Measurements from ENCODE around the gene ALG12. TPM values are rescaled to one million over a fixed set of nuclear protein-coding genes. Genes with fewer than 3 reads are reported as not detected.
"Not testable (repeated sequence)": the region's sequence is repeated elsewhere in the genome, so short reads cannot be mapped to it uniquely, and the experiment has no call there.

ALG12 gene
- total RNA-seq, 1 donor from 2014 or later, result 16.4 TPM

DNA sequence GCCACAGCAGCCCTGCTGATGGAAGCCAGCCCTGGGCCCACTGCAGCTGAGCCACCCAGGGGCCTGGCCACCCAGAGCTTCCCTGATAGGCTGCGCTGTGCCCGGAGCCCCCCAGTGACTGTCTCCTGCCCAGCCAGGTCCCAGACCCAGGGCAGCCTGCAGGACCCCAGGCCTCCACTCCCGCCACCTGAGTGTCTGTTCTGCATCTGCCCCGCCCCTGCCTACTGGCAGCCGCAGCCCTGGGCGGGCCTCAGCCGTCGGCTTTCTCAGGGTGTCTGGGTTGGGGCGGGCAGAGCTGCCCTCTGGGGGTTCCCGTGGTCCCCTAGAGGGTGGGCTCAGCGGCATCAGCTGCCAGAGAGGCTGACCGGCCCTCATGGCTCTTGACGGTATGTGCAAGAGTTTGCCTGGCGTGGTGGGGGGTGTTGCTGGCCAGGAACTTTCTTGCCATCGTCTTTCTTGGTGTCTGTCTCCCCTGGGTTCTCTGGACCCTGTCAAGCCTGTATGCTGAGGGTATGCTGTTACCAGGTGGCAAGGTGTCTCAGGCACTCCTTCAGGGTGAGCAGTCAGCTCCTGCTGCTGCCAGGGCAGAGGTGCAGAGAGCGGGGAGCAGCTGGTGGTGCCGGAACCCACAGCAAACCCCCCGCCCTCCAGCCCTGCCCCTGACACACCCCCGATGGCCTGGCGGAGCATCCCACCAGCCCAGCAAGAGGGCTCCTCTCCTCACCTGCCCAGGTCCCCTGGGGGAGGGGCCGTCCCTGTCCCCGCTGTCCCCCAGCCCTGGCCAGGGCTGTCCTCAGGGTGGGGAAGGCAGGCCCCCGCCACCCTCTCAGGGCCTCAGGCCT, 30.1 kb upstream of the ALG12 start:
- TF ChIP-seq, protein P1, sequence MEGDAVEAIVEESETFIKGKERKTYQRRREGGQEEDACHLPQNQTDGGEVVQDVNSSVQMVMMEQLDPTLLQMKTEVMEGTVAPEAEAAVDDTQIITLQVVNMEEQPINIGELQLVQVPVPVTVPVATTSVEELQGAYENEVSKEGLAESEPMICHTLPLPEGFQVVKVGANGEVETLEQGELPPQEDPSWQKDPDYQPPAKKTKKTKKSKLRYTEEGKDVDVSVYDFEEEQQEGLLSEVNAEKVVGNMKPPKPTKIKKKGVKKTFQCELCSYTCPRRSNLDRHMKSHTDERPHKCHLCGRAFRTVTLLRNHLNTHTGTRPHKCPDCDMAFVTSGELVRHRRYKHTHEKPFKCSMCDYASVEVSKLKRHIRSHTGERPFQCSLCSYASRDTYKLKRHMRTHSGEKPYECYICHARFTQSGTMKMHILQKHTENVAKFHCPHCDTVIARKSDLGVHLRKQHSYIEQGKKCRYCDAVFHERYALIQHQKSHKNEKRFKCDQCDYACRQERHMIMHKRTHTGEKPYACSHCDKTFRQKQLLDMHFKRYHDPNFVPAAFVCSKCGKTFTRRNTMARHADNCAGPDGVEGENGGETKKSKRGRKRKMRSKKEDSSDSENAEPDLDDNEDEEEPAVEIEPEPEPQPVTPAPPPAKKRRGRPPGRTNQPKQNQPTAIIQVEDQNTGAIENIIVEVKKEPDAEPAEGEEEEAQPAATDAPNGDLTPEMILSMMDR (conservative IDR thresholded peaks at IDR 0.05; ENCODE audit: low read depth, low read length), result no peak
- no peak overlapping the region for H3K4me3 ChIP-seq (ENCODE audit: low read depth, low read length)
- DNase-seq (ENCODE audit: low read depth), result no peak

DNA sequence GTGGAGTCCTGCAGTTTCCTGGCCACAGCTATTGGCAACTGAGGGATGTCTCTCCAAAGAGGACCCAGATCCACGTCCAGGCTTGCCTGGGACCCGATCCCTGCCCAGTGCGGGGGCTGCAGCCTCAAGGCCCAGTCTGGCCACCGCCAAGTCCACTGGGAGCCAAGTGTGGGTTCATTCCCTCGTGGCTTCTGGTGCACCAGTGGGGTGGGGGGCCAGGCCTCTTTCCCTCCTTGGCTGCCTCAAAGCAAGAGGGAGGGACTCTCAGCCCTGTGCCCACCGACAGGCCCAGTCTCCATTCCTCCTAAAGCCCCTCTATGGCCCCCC, 29.0 kb upstream of the ALG12 start:
- TF ChIP-seq, protein P1 (conservative IDR thresholded peaks at IDR 0.05; ENCODE audit: low read depth, low read length), result no peak
- no peak for DNase-seq (ENCODE audit: low read depth)
- H3K4me3 ChIP-seq (ENCODE audit: low read depth, low read length), result no peak overlapping the region

DNA sequence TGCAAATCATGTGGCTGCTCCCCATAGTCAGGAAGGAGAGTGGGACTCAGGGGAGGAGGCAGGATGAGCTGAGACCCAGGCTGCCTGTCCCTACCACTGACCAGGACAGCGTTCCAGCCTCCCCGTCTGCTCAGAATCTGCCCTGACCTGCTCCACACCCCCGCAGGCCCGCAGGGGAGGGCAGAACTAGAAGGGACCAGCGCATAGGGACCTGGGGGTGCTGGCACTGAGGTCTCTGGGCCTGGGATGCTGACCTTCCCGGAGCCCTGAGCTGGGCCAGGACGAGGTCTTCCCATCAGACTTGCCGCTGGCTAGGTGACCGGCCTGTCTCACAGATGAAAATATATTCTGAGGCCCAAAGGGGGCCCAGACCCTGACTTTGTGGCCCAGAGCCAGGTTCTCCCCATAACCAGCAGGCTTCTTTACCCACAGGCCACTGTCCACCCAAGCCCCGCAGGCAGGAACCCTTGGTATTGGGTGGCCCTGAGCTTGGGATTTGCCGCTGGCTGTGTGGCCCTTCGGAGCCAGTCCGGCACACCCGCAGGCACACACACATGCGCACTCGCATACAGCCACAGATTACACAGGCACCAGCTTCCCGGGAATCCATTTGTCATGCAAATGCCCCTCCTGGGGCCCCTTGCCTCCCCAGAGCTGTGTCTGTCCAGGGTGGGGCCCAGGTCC, 28.5 kb upstream of the ALG12 start:
- no peak for DNase-seq (ENCODE audit: low read depth)
- TF ChIP-seq, protein P1 (conservative IDR thresholded peaks at IDR 0.05; ENCODE audit: low read depth, low read length), result no peak
- no peak overlapping the region for H3K4me3 ChIP-seq (ENCODE audit: low read depth, low read length)

DNA sequence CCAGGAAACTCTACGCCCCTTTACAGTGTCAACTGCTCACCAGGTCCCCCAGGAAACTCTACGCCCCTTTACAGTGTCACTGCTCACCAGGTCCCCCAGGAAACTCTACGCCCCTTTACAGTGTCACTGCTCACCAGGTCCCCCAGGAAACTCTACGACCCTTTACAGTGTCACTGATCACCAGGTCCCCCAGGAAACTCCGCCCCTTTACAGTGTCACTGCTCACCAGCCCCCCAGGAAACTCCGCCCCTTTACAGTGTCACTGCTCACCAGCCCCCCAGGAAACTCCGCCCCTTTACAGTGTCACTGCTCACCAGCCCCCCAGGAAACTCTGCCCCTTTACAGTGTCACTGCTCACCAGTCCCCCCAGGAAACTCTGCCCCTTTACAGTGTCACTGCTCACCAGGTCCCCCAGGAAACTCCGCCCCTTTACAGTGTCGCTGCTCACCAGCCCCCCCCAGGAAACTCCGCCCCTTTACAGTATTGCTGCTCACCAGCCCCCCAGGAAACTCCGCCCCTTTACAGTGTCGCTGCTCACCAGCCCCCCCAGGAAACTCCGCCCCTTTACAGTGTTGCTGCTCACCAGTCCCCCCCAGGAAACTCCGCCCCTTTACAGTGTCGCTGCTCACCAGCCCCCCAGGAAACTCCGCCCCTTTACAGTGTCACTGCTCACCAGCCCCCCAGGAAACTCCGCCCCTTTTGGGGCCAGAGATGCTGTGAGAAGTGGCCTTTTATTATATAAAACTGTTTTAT, 27.0 kb upstream of the ALG12 start:
- not testable (repeated sequence) for H3K4me3 ChIP-seq (ENCODE audit: low read depth, low read length); DNase-seq (ENCODE audit: low read depth)

DNA sequence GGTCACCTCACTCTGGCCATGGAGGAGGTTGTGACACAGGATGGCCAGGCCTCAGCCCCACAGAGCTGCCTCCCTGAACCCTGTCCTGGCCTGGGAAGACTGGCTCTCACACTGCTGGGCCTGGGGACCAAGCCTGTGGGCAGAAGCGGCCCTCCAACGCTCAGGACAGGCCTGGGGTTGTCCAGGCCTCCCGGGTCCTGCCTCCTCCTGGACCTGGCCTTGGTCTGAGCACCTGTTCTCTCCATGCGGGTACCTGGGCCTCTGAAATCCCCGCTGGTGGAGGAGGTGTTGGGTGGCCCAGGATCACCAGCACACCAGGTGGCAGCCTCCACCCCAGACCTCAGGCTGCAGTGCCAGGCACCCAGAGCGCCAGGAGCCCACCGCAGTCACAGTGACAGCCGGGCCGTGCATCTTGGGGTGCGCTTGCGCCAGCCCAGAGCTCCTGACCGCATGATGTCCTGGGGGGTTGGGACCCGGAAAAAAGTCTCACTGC, 26.2 kb upstream of the ALG12 start:
- TF ChIP-seq, protein P1 (conservative IDR thresholded peaks at IDR 0.05; ENCODE audit: low read depth, low read length), result no peak

DNA sequence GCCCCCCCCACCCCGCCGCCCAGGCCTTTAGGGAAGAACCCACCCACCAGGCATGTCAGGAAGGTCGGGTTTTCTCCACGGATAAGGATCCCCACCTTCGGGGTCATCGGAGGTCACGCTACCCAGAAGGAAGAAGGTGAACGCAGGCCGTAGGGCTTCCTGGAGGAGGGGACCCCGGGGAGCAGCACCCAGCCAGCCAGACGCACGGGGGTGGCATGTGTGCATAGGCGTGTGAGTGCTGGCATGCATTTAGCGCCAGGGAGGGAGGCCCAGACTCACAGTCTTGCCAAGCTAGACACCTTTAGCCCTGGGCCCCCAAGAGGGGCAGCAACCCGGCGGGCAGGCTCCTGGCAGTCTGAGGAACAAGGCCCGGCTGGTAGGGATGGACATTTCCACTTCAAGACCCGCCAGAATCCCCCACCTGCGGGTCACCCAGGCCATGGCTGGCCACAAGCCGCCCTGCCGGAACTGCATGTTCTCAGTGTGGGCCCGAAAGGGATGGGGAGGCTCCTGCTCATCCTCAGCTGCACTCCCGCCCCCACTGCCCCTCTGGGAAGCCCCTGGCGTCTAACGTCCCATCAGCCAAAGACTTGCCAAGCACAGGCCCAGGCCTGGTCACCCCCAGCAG, 25.6 kb upstream of the ALG12 start:
- no peak overlapping the region for H3K4me3 ChIP-seq (ENCODE audit: low read depth, low read length)
- TF ChIP-seq, protein P1 (conservative IDR thresholded peaks at IDR 0.05; ENCODE audit: low read depth, low read length), result no peak
- no peak for DNase-seq (ENCODE audit: low read depth)

More for the DNA sequence above, 26.2 kb upstream of the ALG12 start:
- DNase-seq (ENCODE audit: low read depth), result no peak
- H3K4me3 ChIP-seq (ENCODE audit: low read depth, low read length), result no peak overlapping the region

DNA sequence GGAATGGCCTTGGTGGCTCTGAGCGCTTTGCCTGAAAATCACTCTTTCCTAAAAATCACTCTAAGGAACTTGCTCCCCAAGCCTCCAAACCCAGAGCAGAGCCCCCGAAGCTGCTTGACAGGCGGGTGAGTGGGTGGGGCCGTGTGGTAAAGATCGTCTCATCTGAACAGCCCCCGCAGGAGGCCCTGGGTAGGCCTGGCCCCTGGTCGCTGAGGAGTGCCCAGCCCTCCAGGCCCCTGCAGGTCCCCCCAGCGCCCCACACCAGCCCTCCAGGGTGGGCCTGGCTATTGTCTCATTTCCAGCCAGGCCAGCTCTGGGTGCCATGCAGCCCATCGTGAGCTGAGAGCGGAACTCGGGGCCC, 25.1 kb upstream of the ALG12 start:
- no peak for DNase-seq (ENCODE audit: low read depth)
- H3K4me3 ChIP-seq (ENCODE audit: low read depth, low read length), result no peak overlapping the region
- TF ChIP-seq, protein P1 (conservative IDR thresholded peaks at IDR 0.05; ENCODE audit: low read depth, low read length), result no peak
